Stimulated activated CD4-positive, alpha-beta T cell treated with anti-CD3 and anti-CD28 coated beads, Interleukin-2, amount 100 ng/mL, for 24 hours (primary cell): ENCODE measurements around the gene ATP5PF.
"Not testable (repeated sequence)": the region's sequence is repeated elsewhere in the genome, so short reads cannot be mapped to it uniquely, and the experiment has no call there.

ENCODE experiments used
- DNase-seq, 2 donors: peaks; one replicate each; pipeline ENCODE4 v3.0.0-alpha.2; 2020

Gene ATP5PF, protein sequence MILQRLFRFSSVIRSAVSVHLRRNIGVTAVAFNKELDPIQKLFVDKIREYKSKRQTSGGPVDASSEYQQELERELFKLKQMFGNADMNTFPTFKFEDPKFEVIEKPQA

DNA sequence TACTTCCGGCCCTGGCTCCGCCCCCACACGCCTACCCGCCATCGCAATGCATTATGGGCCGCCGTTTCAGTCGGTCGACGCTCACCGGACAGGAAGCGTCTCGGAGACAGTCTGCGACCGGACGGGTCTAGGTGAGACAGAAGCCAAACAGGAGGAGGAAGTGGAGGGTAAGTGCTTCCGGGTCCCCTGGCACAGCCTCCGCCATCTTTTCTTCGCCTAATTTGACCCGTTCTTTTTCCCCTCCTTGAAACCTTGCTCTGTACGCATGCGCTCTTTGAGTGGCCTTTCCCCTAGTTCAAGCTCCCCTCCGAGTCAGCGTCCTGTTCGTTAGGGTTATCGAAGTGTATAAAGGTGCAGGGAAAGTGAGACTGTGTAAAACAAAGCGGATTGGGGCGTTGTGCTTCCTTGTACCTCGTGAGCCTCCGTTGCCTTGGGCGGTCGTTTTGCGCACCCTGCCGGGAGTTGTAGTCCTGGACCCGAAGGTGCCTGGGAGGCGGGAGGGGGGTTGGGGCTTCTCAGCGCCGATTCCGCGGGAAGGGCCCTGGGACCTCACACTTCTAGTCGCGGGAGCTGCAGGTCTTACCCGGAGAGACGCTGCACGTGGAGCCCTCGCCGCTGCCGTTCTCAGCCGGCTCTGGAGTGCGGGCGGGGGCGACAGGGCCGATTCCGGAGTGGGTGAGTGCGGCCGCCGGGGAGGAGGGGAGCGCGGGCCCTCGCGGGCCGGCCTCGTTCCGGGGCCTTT lies at the start of gene ATP5PF, which contains the start of gene GABPA:
ATP5PF (minus strand) TSS at position 1 of the 742 bp plus-strand sequence. CDS start 5,110 bp downstream, outside the sequence.
GABPA (plus strand) TSS at position 69 of the 742 bp plus-strand sequence. CDS start 6,627 bp downstream, outside the sequence.
- DNase-seq = peak; percentile 98

DNA sequence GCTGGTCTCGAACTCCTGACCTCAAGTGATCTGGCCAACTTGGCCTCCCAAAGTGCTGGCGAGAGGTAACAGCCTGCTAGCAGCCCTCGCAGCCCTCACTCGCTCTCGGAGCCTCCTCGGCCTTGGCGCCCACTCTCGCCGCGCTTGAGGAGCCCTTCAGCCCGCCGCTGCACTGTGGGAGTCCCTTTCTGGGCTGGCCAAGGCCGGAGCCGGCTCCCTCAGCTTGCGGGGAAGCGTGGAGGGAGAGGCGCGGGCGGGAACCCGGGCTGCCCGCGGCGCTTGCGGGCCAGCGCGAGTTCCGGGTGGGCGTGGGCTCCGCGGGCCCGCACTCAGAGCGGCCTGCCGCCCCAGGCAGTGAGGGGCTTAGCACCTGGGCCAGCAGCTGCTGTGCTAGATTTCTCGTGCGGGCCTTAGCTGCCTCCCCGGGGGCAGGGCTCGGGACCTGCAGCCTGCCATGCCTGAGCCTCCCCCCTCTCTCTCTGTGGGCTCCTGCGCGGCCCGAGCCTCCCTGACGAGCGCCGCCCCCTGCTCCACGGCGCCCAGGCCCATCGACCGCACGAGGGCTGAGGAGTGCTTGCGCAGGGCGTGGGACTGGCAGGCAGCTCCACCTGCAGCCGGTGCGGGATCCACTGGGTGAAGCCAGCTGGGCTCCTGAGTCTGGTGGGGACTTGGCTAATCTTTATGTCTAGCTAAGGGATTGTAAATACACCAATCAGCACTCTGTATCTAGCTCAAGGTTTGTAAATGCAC lies 43.6 kb upstream of the ATP5PF start:
- DNase-seq = not testable (repeated sequence)

DNA sequence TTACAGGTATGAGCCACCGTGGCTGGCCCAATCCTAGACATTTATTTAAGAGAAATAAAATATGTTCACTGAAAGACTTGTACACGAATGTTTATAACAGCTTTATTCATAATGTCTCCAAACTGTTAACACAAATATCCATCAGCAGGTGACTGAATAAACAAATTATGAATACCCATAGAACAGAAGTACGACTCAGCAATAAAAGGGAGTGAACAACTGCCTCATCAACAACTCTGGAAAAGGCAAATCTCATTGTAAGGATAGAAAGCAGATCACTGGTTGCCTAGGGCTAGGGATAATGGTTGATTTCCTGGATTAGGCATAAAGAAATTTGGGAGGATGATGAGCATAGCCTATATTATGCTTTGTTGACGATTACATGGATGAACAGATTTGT lies 41.7 kb upstream of the ATP5PF start:
- DNase-seq = no peak

DNA sequence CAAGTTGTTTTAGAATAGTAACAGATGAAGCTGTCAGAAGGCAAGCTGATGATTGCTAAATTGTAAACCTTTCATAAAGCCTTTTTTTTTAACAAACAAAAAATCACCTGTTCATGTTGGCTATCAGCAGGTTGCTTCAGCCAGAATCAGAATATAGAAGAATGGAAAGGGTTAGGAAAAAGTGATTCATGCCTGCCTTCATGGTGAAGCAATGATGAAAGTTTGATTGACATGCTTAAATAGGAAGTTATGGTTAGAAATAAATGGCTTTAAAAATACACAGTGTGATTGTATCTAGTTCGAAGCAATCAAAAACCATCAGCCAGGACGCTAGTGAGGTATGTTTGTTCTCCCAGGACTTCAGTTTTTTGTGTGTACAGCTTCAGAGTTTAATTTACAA lies 38.0 kb upstream of the ATP5PF start:
- no peak for DNase-seq

DNA sequence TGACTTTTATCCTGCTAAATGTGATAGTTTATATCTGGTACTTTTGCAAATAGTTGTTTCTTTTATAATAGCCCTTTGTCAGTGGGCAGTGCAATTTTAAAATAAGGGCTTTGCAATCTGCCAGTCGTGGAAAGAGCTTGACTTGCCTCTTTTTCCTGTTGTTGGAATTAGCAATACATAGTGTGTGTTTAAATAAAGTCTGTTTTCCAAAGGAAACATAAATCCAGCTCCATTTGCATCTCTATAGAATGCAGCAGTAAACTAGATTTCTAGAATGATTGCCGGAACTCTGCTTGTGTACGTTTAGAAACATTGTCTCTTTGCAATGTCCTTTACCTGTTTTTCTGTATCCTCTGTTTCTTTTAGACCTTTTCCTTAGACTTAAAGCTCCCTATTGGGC lies 33.2 kb upstream of the ATP5PF start:
- no peak for DNase-seq

DNA sequence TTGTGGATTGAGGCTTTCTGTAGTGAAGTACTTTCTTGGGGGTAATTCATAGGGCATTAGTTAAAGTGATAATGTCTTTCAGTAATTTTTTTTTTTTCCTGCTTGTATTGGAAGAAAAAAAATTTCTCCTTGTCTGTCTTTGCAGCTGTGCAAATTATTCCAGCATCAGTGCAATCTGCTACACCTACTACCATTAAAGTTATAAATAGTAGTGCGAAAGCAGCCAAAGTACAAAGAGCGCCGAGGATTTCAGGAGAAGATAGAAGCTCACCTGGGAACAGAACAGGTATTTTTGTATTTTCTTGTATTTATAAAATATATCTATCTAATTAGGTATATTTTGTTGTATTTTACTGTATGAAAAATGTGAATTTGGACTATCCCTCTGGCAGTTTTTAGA lies 29.4 kb upstream of the ATP5PF start:
- DNase-seq = no peak

DNA sequence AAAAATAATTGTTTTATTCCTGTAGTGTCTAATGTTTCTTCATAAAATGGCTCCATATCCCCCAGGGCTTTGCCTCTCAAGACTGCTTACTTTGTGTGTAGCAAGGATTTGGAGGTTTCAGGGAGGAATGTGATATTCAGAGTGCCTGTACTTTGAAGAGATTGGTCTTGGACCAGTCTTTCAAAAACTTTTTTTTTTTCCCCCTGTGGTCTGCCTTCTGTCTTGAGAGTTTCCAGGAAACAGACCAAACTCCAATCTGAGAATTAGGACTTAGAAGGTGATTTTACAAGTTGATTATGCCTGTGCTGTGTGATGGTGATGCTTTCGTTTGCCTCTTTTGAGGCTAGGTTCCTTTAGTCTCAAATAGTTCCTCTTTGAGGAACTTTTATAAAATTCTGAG lies 26.0 kb upstream of the ATP5PF start:
- DNase-seq = no peak

DNA sequence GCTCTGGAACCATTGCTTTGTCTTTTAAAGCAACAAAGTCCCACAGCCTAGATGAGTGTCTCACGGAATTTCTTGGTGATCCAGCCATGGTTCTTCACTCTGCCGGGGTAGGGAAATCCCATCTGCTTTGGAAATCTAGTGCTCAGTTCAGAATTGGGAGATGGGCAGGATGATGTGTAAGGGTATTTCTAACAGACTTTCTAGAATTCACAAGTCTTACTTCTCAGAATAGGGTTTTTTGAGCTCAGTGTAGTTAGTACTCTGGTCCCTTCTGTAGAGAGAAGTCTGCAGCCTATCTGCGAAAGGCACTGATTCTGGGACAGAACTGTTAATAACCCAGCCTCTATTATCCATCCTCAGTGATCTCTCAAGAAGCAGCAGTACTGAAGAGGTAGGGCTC lies 25.4 kb upstream of the ATP5PF start:
- no peak for DNase-seq

DNA sequence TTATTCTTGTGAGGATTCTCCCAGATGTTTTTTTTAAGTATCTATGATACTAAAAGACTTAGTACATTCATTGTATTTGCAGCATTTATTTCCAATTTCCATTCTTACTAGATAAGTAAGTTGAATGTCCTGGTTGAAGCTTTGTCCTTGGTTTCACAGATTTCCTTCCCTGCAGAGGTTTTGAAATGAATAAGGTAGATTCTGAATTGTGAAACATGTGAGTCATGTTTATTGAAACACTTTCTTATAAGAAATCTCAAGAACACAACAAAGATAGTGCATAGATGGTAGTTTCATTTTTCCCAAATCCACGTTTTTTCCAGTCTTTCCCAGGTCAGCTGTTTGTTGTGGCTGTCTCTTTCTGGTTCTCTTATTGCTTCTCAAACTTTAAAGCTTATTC lies 24.9 kb upstream of the ATP5PF start:
- DNase-seq = no peak

DNA sequence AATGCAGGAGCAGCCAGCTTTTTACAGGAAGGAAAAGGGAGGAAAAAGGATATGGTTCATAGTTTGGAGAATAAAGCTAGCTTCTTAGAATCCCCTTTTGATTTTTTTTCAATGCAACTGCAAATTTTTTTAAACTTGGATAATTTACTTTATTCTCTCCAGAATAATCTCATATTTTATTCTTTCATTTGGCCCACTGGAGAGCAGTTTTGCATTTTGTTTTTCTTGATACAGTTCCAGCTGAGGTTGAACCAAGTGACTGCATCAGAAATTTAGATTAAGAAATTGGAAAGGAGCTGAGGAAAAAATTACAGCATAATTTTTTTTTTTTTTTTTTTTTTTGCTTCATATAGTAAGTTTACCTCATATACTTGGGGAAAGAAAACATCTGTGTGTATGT lies 22.8 kb upstream of the ATP5PF start:
- DNase-seq = no peak

DNA sequence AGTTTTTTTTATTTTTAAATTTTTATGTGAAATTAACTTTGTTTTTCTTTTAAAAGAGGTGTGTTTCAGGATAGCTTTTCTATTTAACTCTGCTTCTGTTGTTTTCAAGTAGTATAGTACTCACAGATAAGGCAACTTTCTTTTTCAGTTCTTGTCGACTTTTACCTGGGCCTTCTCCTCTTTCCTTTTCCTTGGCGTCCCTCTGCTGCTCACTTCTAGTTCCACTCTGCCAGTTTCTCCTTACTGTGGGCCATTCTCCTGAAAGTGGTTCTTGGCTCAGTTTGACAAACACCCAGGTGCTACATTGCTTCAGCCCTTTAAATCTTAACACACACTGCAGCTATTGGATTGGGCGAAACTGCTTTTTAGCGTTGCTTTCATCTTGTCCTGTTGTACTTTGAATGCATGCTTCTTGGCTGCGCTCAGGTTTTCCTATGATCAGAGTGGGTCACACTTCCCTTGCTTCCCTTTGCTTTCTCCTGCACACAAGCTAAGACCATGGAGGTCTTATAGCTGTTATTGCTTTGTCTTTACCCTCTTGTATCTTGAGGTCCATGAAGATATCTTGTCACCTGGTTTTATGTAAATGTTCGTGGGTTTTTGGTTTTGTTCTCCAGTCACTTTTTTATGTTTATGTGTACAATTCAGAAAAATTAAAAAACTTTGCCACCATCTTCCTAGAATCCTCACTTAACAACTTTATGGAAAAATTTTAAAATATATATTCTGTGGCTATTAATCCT lies 21.7 kb upstream of the ATP5PF start:
- DNase-seq = no peak

DNA sequence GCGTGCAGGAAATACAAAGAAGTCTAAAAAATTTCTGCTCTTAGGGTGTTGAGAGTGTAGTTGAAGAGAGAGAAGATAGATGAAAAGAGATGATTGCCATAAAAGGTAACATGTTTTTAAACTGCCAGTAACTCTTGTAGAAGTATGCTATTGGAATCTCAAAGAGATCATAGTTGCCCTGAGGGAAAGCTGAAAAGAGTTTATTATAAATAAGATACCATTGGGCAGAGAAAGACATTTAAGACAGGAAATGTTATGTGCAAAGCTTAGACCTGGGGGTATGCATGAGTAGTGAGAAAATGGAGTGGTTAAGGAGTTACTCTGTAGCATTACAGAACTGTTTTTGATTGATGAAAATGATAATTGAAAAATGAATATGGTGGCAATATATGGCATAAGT lies 17.7 kb upstream of the ATP5PF start:
- DNase-seq = no peak

DNA sequence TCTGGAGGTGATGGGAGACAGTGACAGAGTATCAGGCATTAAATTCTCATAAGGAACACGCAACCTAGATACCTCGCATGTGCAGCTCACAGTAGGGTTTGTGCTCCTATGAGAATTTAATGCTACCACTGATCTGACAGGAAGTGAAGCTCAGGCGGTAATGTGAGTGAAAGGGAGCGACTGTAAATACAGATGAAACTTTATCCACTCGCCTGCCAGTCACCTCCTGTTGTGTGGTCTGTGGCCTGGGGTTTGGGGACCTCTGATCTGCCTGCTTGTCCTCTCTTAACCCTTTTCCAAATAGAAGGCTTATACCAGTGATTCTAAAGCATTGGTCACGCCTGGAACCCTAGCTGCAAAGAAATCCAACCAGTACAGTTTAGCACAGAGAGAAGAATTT lies 15.4 kb upstream of the ATP5PF start:
- no peak for DNase-seq

DNA sequence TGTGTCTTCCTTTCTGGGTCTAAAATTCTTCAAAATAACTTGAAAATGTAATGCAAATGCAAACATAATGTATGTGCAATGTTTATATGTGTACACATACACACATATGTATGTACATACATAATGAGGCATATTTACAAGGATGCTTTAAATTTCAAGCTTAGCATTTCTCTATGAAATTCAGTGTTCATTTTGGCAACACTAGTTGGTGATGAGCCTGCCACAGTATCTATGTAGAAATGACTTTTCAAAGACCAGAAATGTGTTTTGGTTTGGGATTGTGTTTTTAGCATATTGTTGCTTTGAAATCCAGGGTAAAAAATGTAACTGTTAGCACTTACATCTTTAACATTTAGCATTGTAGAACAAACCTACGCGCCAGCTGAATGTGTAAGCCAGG lies 10.2 kb upstream of the ATP5PF start:
- DNase-seq = no peak

DNA sequence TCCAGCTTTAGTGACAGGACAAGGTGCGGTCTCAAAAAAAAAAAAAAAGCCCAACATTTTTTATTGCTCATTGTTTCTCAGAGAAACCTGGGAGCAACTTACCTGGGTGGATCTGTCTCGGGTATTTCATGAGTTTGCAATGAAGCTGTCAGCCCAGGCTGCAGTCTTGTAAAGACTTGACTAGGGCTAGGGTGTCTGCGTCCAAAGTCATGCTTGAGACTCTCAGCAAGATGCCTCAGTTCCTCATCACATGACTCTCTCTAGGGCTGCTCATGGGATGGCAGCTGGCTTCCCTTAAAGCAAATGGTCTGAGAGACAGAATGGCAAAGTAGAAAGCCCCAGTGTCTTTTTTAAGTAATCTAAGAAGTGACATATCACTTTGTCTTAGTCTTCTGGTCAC lies 8.2 kb upstream of the ATP5PF start:
- DNase-seq = no peak

DNA sequence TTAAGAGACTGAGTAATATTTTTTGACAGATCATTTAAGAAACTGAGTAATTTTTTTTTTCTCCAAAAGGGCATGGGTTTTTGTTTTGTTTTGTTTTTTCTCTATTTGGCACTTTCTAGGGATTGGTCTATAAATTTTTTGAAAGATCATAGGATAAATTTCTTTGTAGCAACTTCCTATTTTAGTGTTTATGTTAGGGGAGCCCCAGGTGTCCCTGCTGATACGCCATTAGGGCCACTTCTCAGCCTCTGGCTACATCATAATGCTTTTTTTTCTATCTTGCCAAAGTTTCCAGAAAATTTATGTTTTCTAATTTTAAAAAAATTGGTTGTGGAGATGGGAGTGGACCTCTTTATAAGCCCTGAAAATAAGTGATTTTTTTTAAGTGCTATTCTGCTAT lies 2.7 kb upstream of the ATP5PF start:
- no peak for DNase-seq

DNA sequence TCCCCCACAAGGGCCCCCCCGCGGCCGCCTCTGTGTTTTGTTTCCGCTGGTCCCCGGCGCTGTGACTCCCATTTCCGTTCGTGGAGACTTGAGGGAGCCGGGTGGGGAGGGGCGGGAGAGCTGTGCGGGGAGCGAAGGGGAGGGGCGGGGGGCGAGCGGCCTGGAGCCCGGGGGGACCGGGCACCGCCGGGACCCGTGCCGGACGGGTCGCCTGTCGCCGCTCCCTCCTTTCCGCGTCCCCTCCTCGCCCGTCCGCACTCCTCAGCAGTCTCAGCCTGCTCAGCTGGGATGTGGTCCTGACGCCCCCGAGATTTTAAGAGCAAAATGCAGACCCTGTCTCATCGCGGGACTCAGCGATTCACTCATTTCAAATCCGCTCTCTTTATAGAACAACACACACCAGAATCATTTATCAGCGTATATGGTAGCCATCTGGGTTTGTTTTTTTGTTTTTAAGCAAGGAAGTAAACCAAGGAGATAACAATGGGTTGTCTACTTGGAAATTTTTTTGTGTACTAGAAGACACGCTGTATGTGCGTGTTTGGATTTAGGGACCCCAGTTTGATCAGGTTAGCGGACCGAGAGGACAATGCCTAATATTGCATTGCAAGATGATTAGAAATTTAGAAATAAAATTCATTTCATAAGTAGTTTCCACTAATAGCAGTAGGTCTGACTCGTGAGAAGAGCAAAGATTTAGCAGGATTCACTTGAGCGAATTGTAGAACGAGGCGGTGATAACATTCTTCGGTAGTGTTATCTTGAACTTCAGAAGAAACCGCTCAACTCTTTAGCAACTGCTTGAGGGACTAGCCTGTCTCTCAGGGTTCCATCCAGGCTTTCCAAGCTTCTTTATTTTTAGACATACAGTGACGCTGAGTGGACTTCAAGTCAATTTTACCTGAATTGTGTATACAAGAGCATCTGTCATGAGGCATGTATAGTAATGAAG lies 1.2 kb upstream of the ATP5PF start:
- peak; percentile 82 to 83 for DNase-seq

DNA sequence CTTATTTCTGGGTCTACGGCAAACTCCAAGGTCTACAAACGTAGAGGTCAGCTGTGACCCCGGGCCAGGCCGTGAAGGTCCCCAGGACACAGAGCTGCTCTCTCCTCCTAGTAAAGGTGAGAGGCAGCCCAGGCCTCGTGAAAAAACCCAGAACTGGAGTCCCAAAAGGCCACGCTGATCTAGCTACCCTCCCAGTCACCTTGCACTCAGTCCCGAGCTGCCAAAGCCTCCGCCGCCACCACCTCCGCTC lies 125 bp downstream of the ATP5PF start:
- no peak for DNase-seq

DNA sequence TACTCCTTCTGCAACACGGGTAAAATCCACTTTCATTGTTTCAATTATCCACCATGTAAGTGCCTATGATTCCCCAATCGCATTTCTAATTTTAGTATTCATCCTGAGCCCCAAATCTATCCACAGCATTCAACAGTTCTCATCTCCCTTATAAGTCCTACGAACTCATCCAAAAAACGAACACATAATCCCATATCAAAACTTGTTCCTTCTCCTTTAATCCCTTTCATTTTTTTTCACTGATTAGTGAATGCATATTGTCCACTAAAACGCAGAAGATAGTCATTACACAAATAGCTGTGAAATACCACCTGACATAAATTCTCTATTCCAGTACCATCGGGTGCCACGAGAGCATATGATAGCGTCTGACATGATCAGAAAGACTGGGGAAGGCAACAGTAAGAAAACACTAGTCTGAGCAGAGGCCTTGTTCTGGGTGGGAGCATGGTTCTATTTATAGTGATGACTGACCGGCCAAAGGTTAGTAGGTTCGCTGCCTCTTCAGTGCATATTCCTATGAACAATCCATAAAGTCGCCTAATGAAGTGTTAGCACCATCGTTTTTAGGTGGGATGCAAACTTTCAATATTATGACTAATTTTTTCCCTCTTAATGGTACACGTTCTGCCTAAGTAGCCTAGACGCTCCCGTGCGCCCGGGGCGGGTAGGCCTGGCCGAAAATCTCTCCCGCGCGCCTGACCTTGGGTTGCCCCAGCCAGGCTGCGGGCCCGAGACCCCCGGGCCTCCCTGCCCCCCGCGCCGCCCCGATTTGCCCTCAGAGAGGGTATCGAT lies 648 bp downstream of the ATP5PF start:
- peak; percentile 31 to 43 for DNase-seq

DNA sequence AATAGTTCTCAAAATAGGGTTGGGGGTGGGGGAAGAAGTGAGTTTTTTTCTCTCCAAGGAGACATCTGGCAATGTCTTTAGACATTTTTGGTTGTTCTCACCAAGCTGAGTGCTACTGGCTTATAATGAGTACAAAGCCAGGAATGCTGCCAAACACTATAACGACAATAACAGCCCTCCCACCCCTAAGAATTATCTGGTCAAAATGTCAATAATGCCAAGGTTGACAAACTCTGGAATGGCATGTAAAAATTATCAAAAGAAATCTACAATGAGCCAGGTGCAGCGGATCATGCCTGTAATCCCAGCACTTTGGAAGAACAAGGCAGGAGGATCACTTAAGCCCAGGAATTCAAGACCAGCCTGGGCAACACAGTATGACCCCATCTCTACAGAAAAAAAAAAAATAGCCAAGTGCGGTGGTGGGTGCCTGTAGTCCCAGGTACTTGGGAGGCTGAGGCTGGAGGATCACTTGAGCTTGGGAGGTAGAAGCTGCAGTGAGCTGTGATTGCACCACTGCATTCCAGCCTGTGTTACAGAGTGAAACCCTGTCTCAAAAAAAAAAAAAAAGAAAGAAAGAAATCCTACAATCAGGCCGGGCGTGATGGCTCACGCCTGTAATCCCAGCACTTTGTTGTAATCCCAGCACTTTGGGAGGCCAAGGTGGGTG lies 2.5 kb downstream of the ATP5PF start:
- no peak for DNase-seq

DNA sequence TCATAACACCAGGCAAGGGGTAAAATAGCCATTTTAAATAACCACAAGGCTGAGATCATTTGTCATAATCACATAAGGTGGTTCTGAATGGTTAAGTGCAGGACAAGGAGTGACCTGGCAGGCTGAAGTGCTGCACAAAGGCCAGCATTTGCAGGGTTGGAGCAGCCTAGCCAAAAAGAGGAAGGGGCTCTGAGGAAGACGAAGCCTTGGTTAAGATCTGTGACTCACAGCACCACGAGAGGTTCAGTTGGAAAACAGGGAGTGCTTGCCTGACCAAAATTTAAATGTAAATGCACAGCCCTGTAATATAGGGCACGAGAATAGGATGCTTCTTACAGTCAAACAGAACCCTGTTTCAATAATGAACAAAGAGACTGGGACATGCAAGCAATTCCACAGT lies 12.1 kb downstream of the ATP5PF start:
- DNase-seq = no peak
